GM23338 (cell line): ENCODE data around the gene BABAM1. TPM values are rescaled to one million over a fixed set of nuclear protein-coding genes. Genes with fewer than 3 reads are reported as not detected.

Source experiments
- ATAC-seq: fragments of 200-7000 bp; cut with Tn5 transposase; 3 replicates; pipeline ENCODE4 v1.9.1; 2020
- DNase-seq: peaks from one replicate; pipeline ENCODE4 v3.0.0-alpha.2; 2015; ENCODE audit warnings: low spot score
- H2AFZ ChIP-seq: fragments of 200-600 bp; sonication (generic); 2 replicates; pipeline ENCODE4 v1.8.0; 2016; ENCODE audit warnings: antibody characterized with exemption, mild to moderate bottlenecking, moderate library complexity
- H3F3A ChIP-seq: fragments of 200-600 bp; sonication (generic); replicated peaks from 2 replicates; pipeline ENCODE4 v1.8.0; 2017; ENCODE audit warnings: antibody characterized with exemption, mixed run types, low read depth
- H3K27ac ChIP-seq: fragments of 200-600 bp; sonication (generic); 2 replicates; pipeline ENCODE4 v1.6.1; 2016; ENCODE audit warnings: low read depth
- H3K27me3 ChIP-seq: fragments of 200-600 bp; sonication (generic); 2 replicates; pipeline ENCODE4 v1.8.0; 2016; ENCODE audit warnings: mild to moderate bottlenecking, mixed run types, moderate library complexity; ENCODE audit not compliant: insufficient read depth
- H3K36me3 ChIP-seq: fragments of 200-600 bp; sonication (generic); 2 replicates; pipeline ENCODE4 v1.8.0; 2016; ENCODE audit warnings: mild to moderate bottlenecking; ENCODE audit not compliant: insufficient read depth
- H3K4me1 ChIP-seq: fragments of 200-600 bp; sonication (generic); 2 replicates; pipeline ENCODE4 v1.8.0; 2016; ENCODE audit warnings: mild to moderate bottlenecking, moderate library complexity; ENCODE audit not compliant: insufficient read depth
- H3K4me2 ChIP-seq: fragments of 200-600 bp; sonication (generic); 2 replicates; pipeline ENCODE4 v1.7.1; 2017; ENCODE audit warnings: mixed run types
- H3K4me3 ChIP-seq: fragments of 200-600 bp; sonication (generic); 2 replicates; pipeline ENCODE4 v1.6.1; 2016; ENCODE audit warnings: mixed run types
- H3K79me2 ChIP-seq: fragments of 200-600 bp; sonication (generic); replicated peaks from 2 replicates; pipeline ENCODE4 v1.8.0; 2017; ENCODE audit warnings: mild to moderate bottlenecking; ENCODE audit not compliant: insufficient read depth
- H3K9me2 ChIP-seq: fragments of 200-600 bp; sonication (generic); 2 replicates; pipeline ENCODE4 v1.8.0; 2017; ENCODE audit not compliant: insufficient read depth
- H4K20me1 ChIP-seq: fragments of 200-600 bp; sonication (generic); replicated peaks from 2 replicates; pipeline ENCODE4 v1.8.0; 2017; ENCODE audit warnings: mild to moderate bottlenecking; ENCODE audit not compliant: insufficient read depth
- H3K27ac Mint-ChIP-seq: 2 replicates; pipeline ENCODE4 v1.8.0; 2020; ENCODE audit warnings: inconsistent platforms, mild to moderate bottlenecking, moderate library complexity, mixed read lengths
- H3K27me3 Mint-ChIP-seq: 3 replicates; pipeline ENCODE4 v1.8.0; 2022; ENCODE audit warnings: low read depth, mild to moderate bottlenecking, moderate library complexity, mixed read lengths, inconsistent platforms; ENCODE audit not compliant: insufficient read depth, poor library complexity
- H3K36me3 Mint-ChIP-seq: 3 replicates; pipeline ENCODE4 v1.8.0; 2021; ENCODE audit warnings: low read depth, mild to moderate bottlenecking, inconsistent platforms, moderate library complexity, mixed read lengths
- H3K4me1 Mint-ChIP-seq: 3 replicates; pipeline ENCODE4 v1.8.0; 2020; ENCODE audit warnings: mild to moderate bottlenecking, inconsistent platforms, mixed read lengths
- H3K4me3 Mint-ChIP-seq: 3 replicates; pipeline ENCODE4 v1.8.0; 2021; ENCODE audit warnings: moderate library complexity, mild to moderate bottlenecking, inconsistent platforms, mixed read lengths
- H3K9me3 Mint-ChIP-seq: 3 replicates; pipeline ENCODE4 v1.8.0; 2020; ENCODE audit warnings: moderate library complexity, mild to moderate bottlenecking, inconsistent platforms, mixed read lengths
- CREB1 ChIP-seq: fragments of 250-450 bp; sonication (Bioruptor Pico); IDR thresholded peaks from 2 replicates; pipeline ENCODE4 v1.5.0; 2020; ENCODE audit warnings: low read depth, mild to moderate bottlenecking, moderate library complexity
- CTCF ChIP-seq, 2 experiments: fragments of 200-600 bp in 1 of 2; sonication (generic) in 1 of 2; conservative IDR thresholded peaks; 2 replicates each; pipeline versions ENCODE4 v1.5.1 to v1.6.1; 2016 to 2017; ENCODE audit warnings: antibody characterized with exemption in 2 of 2, low read depth in 2 of 2, mild to moderate bottlenecking in 2 of 2, moderate library complexity in 1 of 2
- ETS1 ChIP-seq: IDR thresholded peaks from 2 replicates; pipeline ENCODE4 v1.6.1; 2016; ENCODE audit warnings: antibody characterized with exemption
- EZH2 ChIP-seq: fragments of 200-600 bp; sonication (generic); IDR thresholded peaks from one replicate; pipeline ENCODE4 v1.8.0; 2017; ENCODE audit warnings: antibody characterized with exemption, mild to moderate bottlenecking, low read depth; ENCODE audit not compliant: unreplicated experiment
- EZH2phosphoT487 ChIP-seq: fragments of 200-600 bp; sonication (generic); IDR thresholded peaks from one replicate; pipeline ENCODE4 v1.8.1; 2018; ENCODE audit warnings: antibody characterized with exemption; ENCODE audit not compliant: unreplicated experiment
- JUNB ChIP-seq: IDR thresholded peaks from one replicate; pipeline ENCODE4 v1.6.1; 2016; ENCODE audit warnings: antibody characterized with exemption; ENCODE audit not compliant: unreplicated experiment
- NANOG ChIP-seq: IDR thresholded peaks from 2 replicates; pipeline ENCODE4 v1.6.1; 2016; ENCODE audit warnings: antibody characterized with exemption, borderline replicate concordance
- POLR2AphosphoS5 ChIP-seq: IDR thresholded peaks from 2 replicates; pipeline ENCODE4 v1.6.1; 2016; ENCODE audit warnings: antibody characterized with exemption, low read depth
- REST ChIP-seq: IDR thresholded peaks from one replicate; pipeline ENCODE4 v1.6.1; 2018; ENCODE audit warnings: antibody characterized with exemption; ENCODE audit not compliant: unreplicated experiment
- STAT1 ChIP-seq: IDR thresholded peaks from one replicate; pipeline ENCODE4 v1.6.1; 2016; ENCODE audit warnings: antibody characterized with exemption; ENCODE audit not compliant: unreplicated experiment
- ZNF114 ChIP-seq: fragments of 250-450 bp; sonication (Bioruptor Pico); IDR thresholded peaks from 2 replicates; pipeline ENCODE4 v1.5.0; 2020; ENCODE audit warnings: mild to moderate bottlenecking, moderate library complexity
- ZNF331 ChIP-seq: fragments of 250-450 bp; sonication (Bioruptor Pico); IDR thresholded peaks from 2 replicates; pipeline ENCODE4 v1.5.0; 2020; ENCODE audit warnings: low read depth, mild to moderate bottlenecking, moderate library complexity
- ZNF462 ChIP-seq: fragments of 250-450 bp; sonication (Bioruptor Pico); IDR thresholded peaks from 2 replicates; pipeline ENCODE4 v1.5.0; 2020; ENCODE audit warnings: mild to moderate bottlenecking, moderate library complexity
- polyA plus RNA-seq: library from polyadenylated mRNA; unstranded; fragments of >200 nt; fragmentation: Nextera tagmentation; extraction: Ambion mirVana; gene quantifications from 2 replicates; pipeline ENCODE4 v1.2.1, GENCODE V29; 2016
- total RNA-seq: library from RNA; depleted of rRNA; stranded (reverse); fragments of >200 nt; shearing (Covaris generic); gene quantifications from 2 replicates; pipeline ENCODE4 v1.2.3, GENCODE V29; 2014

Gene BABAM1
- total and polyA plus RNA-seq, 2 experiments from 2014 or later, result 78.1 to 95.0 TPM

- H3K4me2 ChIP-seq, result peak overlapping the region; percentile 93; the same call in 1 of the 2 replicates
- H3K27ac Mint-ChIP-seq, result no peak overlapping the region
- no peaks in the 10 kb centered on the region for H3K36me3 ChIP-seq
- ATAC-seq (no peak), DNase-seq (peak; percentile 66)
- H3K79me2 ChIP-seq, result no peaks in the 10 kb centered on the region
- H3K27ac ChIP-seq, result no peak overlapping the region
- no peak overlapping the region for H2AFZ ChIP-seq
- peak overlapping the region; percentile 90 for H3K4me3 Mint-ChIP-seq
- H3K9me3 Mint-ChIP-seq, result no peaks in the 10 kb centered on the region; the same call in 2 of the 3 replicates
- H3K27me3 Mint-ChIP-seq, result peaks cover 17% of the 10 kb centered on the region
- H3K9me2 ChIP-seq, result no peaks in the 10 kb centered on the region
- H3K36me3 Mint-ChIP-seq, result peaks cover 20% of the 10 kb centered on the region
- H3K4me1 Mint-ChIP-seq, result peaks cover 28% of the 10 kb centered on the region
- peaks cover 33% of the 10 kb centered on the region for H3F3A ChIP-seq
- peaks cover 9% of the 10 kb centered on the region; the same call in 1 of the 2 replicates for H3K27me3 ChIP-seq
- H4K20me1 ChIP-seq, result no peaks in the 10 kb centered on the region; the same call in 1 of the 2 replicates
- peak overlapping the region; percentile 90; the same call in 1 of the 2 replicates for H3K4me3 ChIP-seq
- no peak for TF ChIP-seq POLR2AphosphoS5
- no peak for TF ChIP-seq CTCF (conservative IDR thresholded peaks at IDR 0.05; ENCODE audit: low read depth in 2 of 2)
- TF ChIP-seq REST, result no peak
- no peak for TF ChIP-seq NANOG
- no peak for TF ChIP-seq ETS1
- TF ChIP-seq CREB1 (CRISPR knock-in tag), result no peak
- no peak for TF ChIP-seq ZNF114
- TF ChIP-seq JUNB, result no peak
- no peak for TF ChIP-seq STAT1
- TF ChIP-seq EZH2phosphoT487, result no peak
- no peak for TF ChIP-seq ZNF331 (CRISPR knock-in tag)
- TF ChIP-seq EZH2, result no peak
- no peak for TF ChIP-seq ZNF462
- H3K4me1 ChIP-seq, result peaks cover 25% of the 10 kb centered on the region
These were observed 59.3 kb downstream of the BABAM1 start for GRCh38 chr19:17326595-17326966.
